ENCODE results near the gene PSEN1. TPM values are rescaled to one million over a fixed set of nuclear protein-coding genes. Genes with fewer than 3 reads are reported as not detected.

PSEN1 gene
- total and polyA plus RNA-seq, 12 donors: 13.2 to 33.7 (median 24.1) TPM

GRCh38 chr14:73244541-73245290 is 108.4 kb downstream of the PSEN1 start:
- H3K4me3 ChIP-seq: peak overlapping the region in 4 of 10 donors; percentile 55 to 61 (median 56)
- no peaks in the 10 kb centered on the region for H3K9me3 ChIP-seq
- peaks cover 3 to 51% (median 12%) of the 10 kb centered on the region in 9 donors for H3K4me1 ChIP-seq
- 90 to 91% methylated on average over 14 of the region's 14 CpGs for WGBS, 2 donors
- no peak for TF ChIP-seq CTCF (IDR thresholded peaks at IDR 0.05)
- H3K36me3 ChIP-seq: no peaks in the 10 kb centered on the region
- DNase-seq: no peak
- no peak overlapping the region for H3K27ac ChIP-seq
- ATAC-seq: no peak
- intact Hi-C loops (cut with DNase I): no loop called here
- H3K27me3 ChIP-seq: peaks cover 6 to 51% (median 47%) of the 10 kb centered on the region in 7 donors

GRCh38 chr14:73245480-73246325 is 109.4 kb downstream of the PSEN1 start:
- H3K4me1 ChIP-seq: peaks cover 0 to 42% (median 9%) of the 10 kb centered on the region in 9 donors
- intact Hi-C loops (cut with DNase I): no loop called here
- H3K4me3 ChIP-seq: peak overlapping the region; percentile 33 to 63 (median 54)
- no peaks in the 10 kb centered on the region for H3K9me3 ChIP-seq
- WGBS, 2 donors: 10% methylated on average over 61 to 64 of the region's 64 CpGs
- DNase-seq (peak; percentile 41 to 74), ATAC-seq (peak; percentile 73 to 93 (median 86))
- H3K27ac ChIP-seq: peak overlapping the region in 2 of 10 donors; percentile 27 to 33
- no peak for TF ChIP-seq CTCF (IDR thresholded peaks at IDR 0.05)
- H3K27me3 ChIP-seq: peaks cover 6 to 42% (median 38%) of the 10 kb centered on the region in 7 donors
- H3K36me3 ChIP-seq: no peaks in the 10 kb centered on the region

- TF ChIP-seq CTCF (IDR thresholded peaks at IDR 0.05): no peak
- no peak overlapping the region for H3K27ac ChIP-seq
- H3K36me3 ChIP-seq: no peaks in the 10 kb centered on the region
- 74 to 76% methylated on average over 18 of the region's 18 CpGs for WGBS, 2 donors
- intact Hi-C loops (cut with DNase I): no loop called here
- H3K27me3 ChIP-seq: peaks cover 6 to 35% (median 31%) of the 10 kb centered on the region in 7 donors
- peak overlapping the region in 9 of 10 donors; percentile 33 to 63 (median 55) for H3K4me3 ChIP-seq
- ATAC-seq (no peak), DNase-seq (no peak)
- no peaks in the 10 kb centered on the region for H3K9me3 ChIP-seq
- H3K4me1 ChIP-seq: peaks cover 0 to 33% (median 9%) of the 10 kb centered on the region in 9 donors
Observed at GRCh38 chr14:73246387-73247150, 110.3 kb downstream of the PSEN1 start.
